Adrenal gland (tissue), 12 donors: ENCODE results near the gene INO80C. TPM values are rescaled to one million over a fixed set of nuclear protein-coding genes. Genes with fewer than 3 reads are reported as not detected.
"Not testable (repeated sequence)": the region's sequence is repeated elsewhere in the genome, so short reads cannot be mapped to it uniquely, and the experiment has no call there.

Experiments used
- DNase-seq, 7 donors: peaks; one replicate each; pipeline ENCODE4 v3.0.0-alpha.2; 2019 to 2020
- H3K27ac ChIP-seq, 5 donors: fragments of 200-600 bp; sonication (generic) in 4 of 5; 1 replicate in 3 of 5; 2 replicates in 2 of 5; pipeline versions ENCODE4 v1.5.1 to v1.8.0; 2016 to 2020; ENCODE audit warnings: mild to moderate bottlenecking in 1 of 5
- H3K27me3 ChIP-seq: fragments of 200-600 bp; 2 replicates; pipeline ENCODE4 v1.8.0; 2021
- H3K36me3 ChIP-seq, 2 donors: fragments of 200-600 bp; replicated peaks in 1 of 2; 1 replicate in 1 of 2; 2 replicates in 1 of 2; pipeline versions ENCODE4 v1.5.1 to v1.8.0; 2018 to 2022
- H3K4me1 ChIP-seq, 2 donors: fragments of 200-600 bp; replicated peaks in 1 of 2; 1 replicate in 1 of 2; 2 replicates in 1 of 2; pipeline versions ENCODE4 v1.5.1 to v1.8.0; 2018 to 2021
- H3K4me3 ChIP-seq, 4 donors: fragments of 200-600 bp; sonication (generic) in 3 of 4; one replicate each; pipeline ENCODE4 v1.5.1; 2016 to 2018
- H3K9me3 ChIP-seq, 3 donors: fragments of 200-600 bp; sonication (generic) in 1 of 3; replicated peaks in 1 of 3; 1 replicate in 2 of 3; 2 replicates in 1 of 3; pipeline versions ENCODE4 v1.5.1 to v1.8.0; 2016 to 2021
- CTCF ChIP-seq, 6 experiments: fragments of 450-650 bp in 4 of 6; fragments of 200-600 bp in 2 of 6; sonication (generic) in 1 of 6; IDR thresholded peaks; 1 replicate in 5 of 6; 2 replicates in 1 of 6; pipeline versions ENCODE4 v1.5.1 to v1.8.0; 2016 to 2021; ENCODE audit warnings: antibody characterized with exemption in 6 of 6, mild to moderate bottlenecking in 2 of 6, moderate library complexity in 1 of 6
- POLR2A ChIP-seq, 2 donors: fragments of 450-650 bp; IDR thresholded peaks; one replicate each; pipeline ENCODE4 v1.6.1; 2017; ENCODE audit warnings: antibody characterized with exemption in 2 of 2, mild to moderate bottlenecking in 2 of 2, moderate library complexity in 1 of 2
- WGBS, 4 donors: extraction: QIAGEN DNeasy Blood & Tissue Kit in 2 of 4; methylation state at CpG; one replicate each; pipeline versions ENCODE4 v1.1.5 to v1.1.7; 2013 to 2017; 5-methylcytosine and 5-hydroxymethylcytosine counted together
- intact Hi-C, 2 donors: fragments of 100-400 bp; cut with DNase I; formaldehyde crosslinking; loops; one replicate each; pipeline versions ENCODE4 v1.14.1 to v1.15.0; 2022 to 2023
- polyA plus RNA-seq, 3 donors: library from polyadenylated mRNA; stranded (reverse); fragments of 200-250 nt in 2 of 3; fragments of 350-450 nt in 1 of 3; fragmentation: Illumina TruSeq in 1 of 3; extraction: RNeasy Lipid Tissue Mini Kit (QIAGEN cat#74804) in 1 of 3; gene quantifications; one replicate each; pipeline ENCODE4 v1.2.3, GENCODE V29; 2013 to 2014
- total RNA-seq, 9 donors: library from RNA; depleted of rRNA in 4 of 9; stranded (reverse); fragments of >200 nt in 4 of 9; fragments of 120-200 nt in 1 of 9; fragmentation: NEBNext Ultra II Directional in 1 of 9; extraction: Animal tissue kit (Norgen Biotek cat#: 25700) in 1 of 9; gene quantifications; one replicate each; pipeline versions ENCODE4 v1.1.0 to v1.2.4, GENCODE V29; 2013 to 2023
- donor health status: healthy with polysubstance abuse.
- donor health status: Bipolar disorder and iron deficiency.
- donor health status: DM: yes; HTN: yes; CAD: no.
- donor health status: DM: no; HTN: no; CAD: no.
- donor health status: DM: no; HTN: no; CAD: no.
- donor health status: DM: yes; HTN: yes; CAD: no.

The INO80C gene
- total and polyA plus RNA-seq, 12 donors = 3.6 to 29.6 (median 19.6) TPM

- TF ChIP-seq CTCF (IDR thresholded peaks at IDR 0.05) (no peak), POLR2A (IDR thresholded peaks at IDR 0.05) (no peak)
- no peaks in the 10 kb centered on the region for H3K27me3 ChIP-seq
- H3K27ac ChIP-seq = no peak overlapping the region
- H3K4me3 ChIP-seq = no peak overlapping the region
- H3K36me3 ChIP-seq = no peaks in the 10 kb centered on the region
- H3K4me1 ChIP-seq = peaks cover 0 to 13% of the 10 kb centered on the region in 2 donors
- H3K9me3 ChIP-seq = no peaks in the 10 kb centered on the region
- 70 to 71% (median 70%) methylated on average over 10 of the region's 10 CpGs for WGBS, 4 donors
- intact Hi-C loops = no loop called here
- no peak for DNase-seq
These were observed 6.7 kb downstream of the INO80C start for GRCh38 chr18:35490894-35491699.

DNA sequence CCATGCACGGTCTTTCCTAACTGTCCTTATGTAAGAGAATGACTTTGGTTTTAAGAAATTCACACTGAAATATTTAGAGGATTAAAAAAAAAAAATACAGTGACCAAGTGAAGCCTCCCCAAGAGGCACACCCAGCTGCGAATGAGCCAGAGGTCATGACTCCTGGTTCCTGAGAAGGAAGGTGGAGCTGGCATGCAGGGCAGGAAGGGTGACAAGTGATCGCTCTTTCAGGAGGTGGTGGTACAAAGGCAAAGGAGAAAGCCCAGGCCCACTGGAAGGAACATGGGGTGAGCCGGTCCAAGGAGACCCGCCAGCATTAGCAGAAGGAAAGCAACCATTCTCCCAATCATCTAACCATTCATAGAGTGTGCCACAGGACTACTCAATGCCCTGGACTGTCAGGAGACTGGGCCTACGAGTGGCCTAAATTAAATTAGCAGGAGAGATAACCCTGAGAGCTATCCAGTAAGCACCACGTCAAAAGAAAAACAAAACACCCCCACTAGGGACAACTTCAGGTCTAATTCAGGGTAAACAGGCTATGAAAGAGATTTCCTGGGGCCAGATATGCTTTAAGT lies 7.8 kb downstream of the INO80C start:
- H3K4me1 ChIP-seq = peaks cover 0 to 6% of the 10 kb centered on the region in 2 donors
- TF ChIP-seq POLR2A (IDR thresholded peaks at IDR 0.05) (no peak), CTCF (IDR thresholded peaks at IDR 0.05) (no peak)
- H3K27ac ChIP-seq = no peak overlapping the region
- no peaks in the 10 kb centered on the region for H3K36me3 ChIP-seq
- H3K9me3 ChIP-seq = no peaks in the 10 kb centered on the region
- no peak overlapping the region for H3K4me3 ChIP-seq
- no peaks in the 10 kb centered on the region for H3K27me3 ChIP-seq
- no peak for DNase-seq
- 80 to 90% (median 82%) methylated on average over 7 of the region's 7 CpGs for WGBS, 4 donors
- intact Hi-C loops = no loop called here

GRCh38 chr18:35489281-35489680 lies 8.5 kb downstream of the INO80C start:
- WGBS, 4 donors = 90 to 91% (median 90%) methylated on average over 3 of the region's 3 CpGs
- H3K4me1 ChIP-seq, H3K9me3 ChIP-seq, H3K36me3 ChIP-seq, H3K27ac ChIP-seq, H3K27me3 ChIP-seq, intact Hi-C loops, H3K4me3 ChIP-seq, DNase-seq: not testable (repeated sequence)

GRCh38 chr18:35488396-35488795 lies 9.4 kb downstream of the INO80C start:
- H3K27me3 ChIP-seq, H3K4me3 ChIP-seq, H3K27ac ChIP-seq, H3K4me1 ChIP-seq, H3K36me3 ChIP-seq, intact Hi-C loops, DNase-seq, H3K9me3 ChIP-seq: not testable (repeated sequence)
- WGBS, 4 donors = 88 to 97% (median 96%) methylated on average over 1 to 2 of the region's 2 CpGs

DNA sequence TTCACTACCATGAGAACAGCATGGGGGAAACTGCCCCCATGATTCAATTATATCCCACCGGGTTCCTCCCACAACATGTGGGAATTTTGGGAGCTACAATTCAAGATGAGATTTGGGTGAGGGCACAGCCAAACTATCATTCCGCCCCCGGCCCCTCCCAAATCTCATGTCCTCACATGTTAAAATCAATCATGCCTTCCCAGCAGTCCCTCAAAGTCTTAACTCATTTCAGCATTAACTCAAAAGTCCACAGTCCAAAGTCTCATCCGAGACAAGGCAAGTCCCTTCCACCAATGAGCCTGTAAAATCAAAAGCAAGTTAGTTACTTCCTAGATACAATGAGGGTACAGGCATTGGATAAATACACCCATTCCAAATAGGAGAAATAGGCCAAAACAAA lies 10.2 kb downstream of the INO80C start:
- not testable (repeated sequence) for H3K4me3 ChIP-seq
- WGBS, 4 donors = 90 to 99% (median 95%) methylated on average over 4 of the region's 4 CpGs

More for the DNA sequence above, 10.2 kb downstream of the INO80C start:
- H3K4me1 ChIP-seq, H3K27ac ChIP-seq, H3K36me3 ChIP-seq, intact Hi-C loops, H3K27me3 ChIP-seq, DNase-seq, H3K9me3 ChIP-seq: not testable (repeated sequence)
